GDM1 (cell line): ENCODE data around the gene OR6C1.
"Not testable (repeated sequence)": the region's sequence is repeated elsewhere in the genome, so short reads cannot be mapped to it uniquely, and the experiment has no call there.

ENCODE experiments used
- DNase-seq: peaks from one replicate; lab custom pipeline; 2025; lab: John Stamatoyannopoulos, UW

Gene OR6C1

GRCh38 chr12:55314043-55314442 lies at the start of gene OR6C1:
TSS of gene OR6C1 (plus strand) at chr12:55314343. CDS start at chr12:55320600, 6,257 bp downstream.
- no peak for DNase-seq

- DNase-seq, result no peak
These were observed 33.2 kb upstream of the OR6C1 start for GRCh38 chr12:55280991-55281390.

- DNase-seq, result no peak
These were observed 24.1 kb upstream of the OR6C1 start for GRCh38 chr12:55289999-55290398.

- DNase-seq, result no peak
These were observed 17.7 kb upstream of the OR6C1 start, which contains the start of gene OR6C6 for GRCh38 chr12:55296469-55296868. TSS of gene OR6C6 (minus strand) at chr12:55296569. CDS start at chr12:55295232, 1,337 bp downstream.

GRCh38 chr12:55320201-55320600 lies 6.1 kb downstream of the OR6C1 start:
- DNase-seq, result no peak

GRCh38 chr12:55325801-55326200 lies 11.7 kb downstream of the OR6C1 start:
- DNase-seq, result not testable (repeated sequence)

- DNase-seq, result no peak
These were observed 16.3 kb downstream of the OR6C1 start, which contains the start of gene OR6C3 for GRCh38 chr12:55330446-55330845. TSS of gene OR6C3 (plus strand) at chr12:55330746. CDS start at chr12:55331701, 955 bp downstream.

- DNase-seq, result no peak
These were observed 21.9 kb downstream of the OR6C1 start for GRCh38 chr12:55336002-55336401.

GRCh38 chr12:55355338-55355737 lies 41.2 kb downstream of the OR6C1 start:
- DNase-seq, result not testable (repeated sequence)

GRCh38 chr12:55362675-55363074 lies 48.5 kb downstream of the OR6C1 start, which contains the start of gene OR6C75:
TSS of gene OR6C75 (plus strand) at chr12:55362975. CDS start at chr12:55365111, 2,136 bp downstream.
- no peak for DNase-seq

GRCh38 chr12:55365086-55365485 lies 50.9 kb downstream of the OR6C1 start:
- DNase-seq, result no peak
